Measurements from ENCODE around the gene IGFLR1.

DNA sequence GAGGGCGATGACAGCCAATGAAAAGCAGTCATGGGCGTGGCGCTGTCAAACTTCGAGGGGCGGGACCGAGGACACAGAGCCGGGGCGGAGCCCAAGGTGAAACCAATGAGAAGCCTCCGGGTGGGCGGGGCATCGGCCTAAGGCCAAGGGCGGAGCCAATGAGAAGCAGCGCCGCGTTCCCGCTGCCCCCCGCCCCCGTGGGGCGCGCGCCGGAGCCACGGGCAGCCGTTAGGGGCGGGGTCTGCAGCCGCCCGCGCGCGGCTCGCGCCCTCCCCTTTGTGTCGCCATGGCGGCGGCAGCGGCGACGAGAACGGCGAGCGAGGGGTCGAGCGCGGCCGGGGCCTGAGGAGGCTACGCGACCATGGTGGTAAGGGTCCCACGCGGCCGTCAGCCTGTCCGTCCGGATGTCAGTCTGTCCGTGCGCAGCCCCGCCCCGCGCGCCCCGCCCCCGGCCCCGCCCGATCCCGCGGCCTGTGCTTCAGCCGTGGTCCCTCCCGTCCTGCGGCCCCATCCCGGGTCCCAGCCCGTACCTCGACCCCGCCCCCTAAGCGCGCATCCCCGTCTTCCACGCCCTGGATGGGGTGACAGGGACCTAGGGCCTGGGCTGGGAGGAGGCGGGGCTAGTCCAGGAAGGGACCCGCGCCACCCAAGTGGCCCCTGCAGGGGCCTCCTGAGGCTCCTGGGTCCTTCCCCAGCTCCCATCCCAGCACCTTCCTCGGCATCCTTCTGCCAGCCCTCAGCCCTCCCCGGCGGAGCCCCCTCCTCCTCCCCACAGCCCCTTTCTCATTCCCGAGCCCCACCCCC lies 33.2 kb upstream of the IGFLR1 start, which contains the start of gene ARHGAP33:
- TF ChIP-seq, protein P1, sequence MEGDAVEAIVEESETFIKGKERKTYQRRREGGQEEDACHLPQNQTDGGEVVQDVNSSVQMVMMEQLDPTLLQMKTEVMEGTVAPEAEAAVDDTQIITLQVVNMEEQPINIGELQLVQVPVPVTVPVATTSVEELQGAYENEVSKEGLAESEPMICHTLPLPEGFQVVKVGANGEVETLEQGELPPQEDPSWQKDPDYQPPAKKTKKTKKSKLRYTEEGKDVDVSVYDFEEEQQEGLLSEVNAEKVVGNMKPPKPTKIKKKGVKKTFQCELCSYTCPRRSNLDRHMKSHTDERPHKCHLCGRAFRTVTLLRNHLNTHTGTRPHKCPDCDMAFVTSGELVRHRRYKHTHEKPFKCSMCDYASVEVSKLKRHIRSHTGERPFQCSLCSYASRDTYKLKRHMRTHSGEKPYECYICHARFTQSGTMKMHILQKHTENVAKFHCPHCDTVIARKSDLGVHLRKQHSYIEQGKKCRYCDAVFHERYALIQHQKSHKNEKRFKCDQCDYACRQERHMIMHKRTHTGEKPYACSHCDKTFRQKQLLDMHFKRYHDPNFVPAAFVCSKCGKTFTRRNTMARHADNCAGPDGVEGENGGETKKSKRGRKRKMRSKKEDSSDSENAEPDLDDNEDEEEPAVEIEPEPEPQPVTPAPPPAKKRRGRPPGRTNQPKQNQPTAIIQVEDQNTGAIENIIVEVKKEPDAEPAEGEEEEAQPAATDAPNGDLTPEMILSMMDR (IDR thresholded peaks at IDR 0.05; ENCODE audit: insufficient read depth, low read depth, low read length), result no peak
- no peak for TF ChIP-seq EZH2 (IDR thresholded peaks at IDR 0.05; ENCODE audit: insufficient read depth, low read length)

All from astrocyte (in vitro differentiated cells and primary cell).